Endothelial cell of hepatic sinusoid (primary cell): ENCODE results near the gene ABCF1.

Experiments used
- in situ Hi-C: cut with HindIII; loops from 2 replicates; pipeline ENCODE4 v1.10.0; 2017; ENCODE audit warnings: low sequenced_read_pairs

The ABCF1 gene

DNA sequence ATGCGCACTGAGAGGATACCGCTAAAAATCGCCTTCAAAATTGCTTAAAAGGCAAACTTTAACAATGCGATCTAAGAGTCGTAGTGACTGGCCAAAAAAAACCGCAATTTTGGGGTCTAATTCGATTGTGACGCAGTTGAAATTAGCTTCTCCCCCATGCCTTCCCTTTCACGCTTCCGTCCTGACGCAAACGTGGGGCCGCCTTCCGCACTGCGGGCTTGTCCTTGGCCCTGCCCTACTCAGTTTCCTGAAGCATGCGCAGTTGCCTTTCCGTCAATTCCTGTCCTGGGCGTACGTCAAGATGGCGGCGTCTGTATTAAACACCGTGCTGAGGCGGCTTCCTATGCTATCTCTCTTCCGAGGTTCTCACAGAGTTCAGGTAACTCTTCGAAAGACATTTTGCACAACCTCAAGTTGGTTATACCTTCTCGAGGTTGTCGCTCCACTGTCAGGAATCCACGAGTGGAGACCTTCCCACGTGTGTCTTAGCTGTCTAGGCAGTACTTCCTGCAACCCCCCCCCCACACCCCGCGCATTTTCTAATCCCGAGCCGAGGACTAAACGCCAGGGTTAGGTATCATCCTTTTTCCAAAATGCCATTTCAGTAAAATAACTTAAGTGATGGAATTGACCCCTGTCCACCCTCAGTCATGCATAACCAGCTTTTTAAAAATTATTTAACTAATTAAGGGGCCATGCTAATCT is 46.5 kb downstream of the ABCF1 start, which contains the start of gene MRPS18B:
Gene MRPS18B (plus strand): TSS at position 276 of the 705 bp plus-strand sequence. CDS start 26 bp downstream, at position 302.
- in situ Hi-C loops, result no loop called here

DNA sequence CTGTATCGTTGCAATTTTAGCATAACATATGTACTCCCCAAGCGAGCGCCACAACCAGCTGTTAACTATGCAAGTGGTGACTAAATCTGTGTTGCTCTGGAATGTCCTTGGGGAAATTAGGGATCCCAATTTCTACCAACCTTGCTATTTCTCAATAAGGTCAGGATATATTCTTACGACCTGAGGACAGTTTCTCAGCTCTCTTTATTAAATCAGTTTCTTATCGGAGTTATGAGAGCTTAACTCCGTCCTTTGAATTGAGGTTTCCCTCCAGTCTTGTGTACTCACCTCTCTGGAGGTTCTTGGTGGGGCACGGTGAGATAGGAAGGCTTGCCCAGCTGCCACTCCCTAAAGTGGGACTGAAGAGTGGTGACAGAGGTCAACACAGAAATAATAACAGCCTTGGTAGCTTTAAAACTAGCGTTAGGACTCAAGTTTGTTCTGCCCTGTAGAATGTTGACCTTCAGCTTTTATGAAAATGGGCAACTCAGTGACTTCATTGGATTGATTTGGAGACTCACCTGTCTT is 47.1 kb downstream of the ABCF1 start:
- in situ Hi-C loops, result no loop called here

DNA sequence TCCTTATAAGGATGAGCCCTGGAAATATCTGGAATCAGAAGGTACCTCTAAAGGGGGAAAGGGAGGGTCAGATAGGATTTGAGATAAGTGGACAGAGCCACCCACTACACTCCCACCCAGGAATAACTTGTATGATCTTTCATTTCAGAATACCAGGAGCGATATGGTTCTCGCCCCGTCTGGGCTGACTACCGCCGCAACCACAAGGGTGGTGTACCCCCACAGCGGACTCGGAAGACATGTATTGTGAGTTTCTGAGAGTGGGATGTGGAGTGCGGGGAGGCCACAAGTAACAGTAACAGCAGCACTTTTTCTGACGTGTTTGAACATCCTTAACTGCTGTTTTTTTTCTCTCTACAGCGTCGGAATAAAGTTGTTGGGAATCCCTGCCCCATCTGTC is 48.3 kb downstream of the ABCF1 start:
- in situ Hi-C loops, result no loop called here

DNA sequence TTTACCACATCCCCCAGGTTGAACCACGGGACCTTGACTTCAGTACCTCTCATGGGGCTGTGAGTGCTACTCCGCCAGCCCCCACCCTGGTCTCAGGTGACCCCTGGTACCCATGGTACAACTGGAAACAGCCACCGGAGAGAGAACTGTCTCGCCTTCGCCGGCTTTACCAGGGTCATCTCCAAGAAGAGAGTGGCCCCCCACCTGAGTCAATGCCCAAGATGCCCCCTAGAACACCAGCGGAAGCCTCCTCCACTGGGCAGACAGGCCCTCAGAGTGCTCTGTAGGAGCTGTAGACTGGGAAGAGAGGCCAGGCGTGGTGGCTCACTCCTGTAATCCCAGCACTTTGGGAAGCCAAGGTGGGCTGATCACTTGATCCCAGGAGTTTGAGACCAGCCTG is 54.3 kb downstream of the ABCF1 start:
- in situ Hi-C loops, result no loop called here

DNA sequence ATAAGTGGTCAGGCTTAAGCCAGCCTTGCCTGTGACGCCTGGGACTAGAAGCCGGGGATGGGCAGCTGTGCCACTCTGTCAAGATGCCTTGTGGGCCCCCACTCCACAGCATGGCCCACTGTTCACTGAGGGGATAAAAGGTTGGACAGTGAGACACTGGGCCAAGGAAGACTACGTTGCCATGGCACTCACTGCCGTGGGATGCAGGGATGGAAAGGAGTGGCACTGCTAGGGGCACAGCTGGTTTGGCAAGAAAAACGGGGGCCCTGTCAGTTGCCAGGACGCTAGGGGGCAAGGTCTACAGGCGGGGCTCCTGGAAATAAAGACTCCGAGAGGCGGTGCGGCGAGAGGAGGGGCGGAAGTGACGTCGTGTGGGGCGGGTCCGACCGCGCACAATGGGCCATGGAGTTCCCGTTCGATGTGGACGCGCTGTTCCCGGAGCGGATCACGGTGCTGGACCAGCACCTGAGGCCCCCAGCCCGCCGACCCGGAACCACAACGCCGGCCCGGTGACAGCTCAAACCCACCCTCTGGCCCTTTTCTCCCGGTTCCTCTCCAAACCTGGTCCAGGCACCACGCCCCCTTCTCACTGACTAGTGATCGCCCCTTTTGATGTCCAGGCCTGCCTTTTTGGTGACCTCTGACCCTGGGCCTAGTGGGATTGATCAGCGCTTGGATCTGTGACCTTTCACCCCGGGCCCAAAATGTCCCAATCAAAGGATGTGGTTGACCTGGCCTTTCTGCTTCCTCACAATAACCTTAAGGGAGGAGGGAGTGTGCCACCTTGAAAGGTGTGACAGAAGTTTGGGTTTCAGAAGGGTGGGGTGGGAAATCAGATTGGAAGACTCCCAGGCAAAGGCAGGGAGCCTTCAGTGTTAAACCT is 55.5 kb downstream of the ABCF1 start, which contains the start of gene ATAT1:
Gene ATAT1 (plus strand): TSS at position 391 of the 883 bp plus-strand sequence.
- in situ Hi-C loops, result no loop called here

DNA sequence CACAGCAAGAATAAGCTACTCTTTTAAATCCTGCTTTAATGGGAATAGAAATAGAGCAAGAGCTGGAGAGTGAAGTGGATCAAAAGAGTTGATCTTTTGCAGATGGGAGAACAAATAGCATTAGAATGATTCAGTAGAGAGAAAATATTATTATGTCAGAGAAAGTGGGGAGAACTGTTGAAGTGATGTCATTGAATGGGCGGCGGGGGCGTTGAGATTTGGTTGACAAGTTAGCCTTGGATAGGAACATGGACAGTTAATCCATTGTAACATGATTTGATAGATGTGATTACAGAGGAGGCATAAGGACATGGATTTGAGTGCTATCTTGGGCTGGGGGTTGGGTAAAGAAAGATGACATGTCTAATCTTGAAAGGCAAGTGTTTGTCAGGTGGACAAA is 64.6 kb downstream of the ABCF1 start:
- in situ Hi-C loops, result no loop called here

DNA sequence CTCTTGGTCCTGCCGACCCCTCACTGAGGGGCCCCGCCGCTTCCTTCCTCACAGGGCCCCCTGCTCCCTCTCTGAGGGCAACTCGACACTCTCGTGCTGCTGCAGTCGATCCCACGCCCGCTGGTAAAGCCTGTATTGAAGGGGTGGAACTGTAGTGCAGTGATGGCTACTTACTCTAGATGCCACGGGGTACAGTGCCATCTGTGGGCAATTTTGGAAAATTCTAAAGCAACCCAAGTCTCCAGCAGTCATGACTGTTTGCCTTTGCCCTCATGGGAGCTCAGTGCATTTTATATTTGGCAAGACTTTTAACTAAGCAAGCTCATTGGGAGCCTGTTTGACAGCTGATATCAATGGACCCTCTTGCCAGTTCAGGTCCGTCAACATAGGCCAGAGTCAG is 69.2 kb downstream of the ABCF1 start:
- in situ Hi-C loops, result no loop called here

DNA sequence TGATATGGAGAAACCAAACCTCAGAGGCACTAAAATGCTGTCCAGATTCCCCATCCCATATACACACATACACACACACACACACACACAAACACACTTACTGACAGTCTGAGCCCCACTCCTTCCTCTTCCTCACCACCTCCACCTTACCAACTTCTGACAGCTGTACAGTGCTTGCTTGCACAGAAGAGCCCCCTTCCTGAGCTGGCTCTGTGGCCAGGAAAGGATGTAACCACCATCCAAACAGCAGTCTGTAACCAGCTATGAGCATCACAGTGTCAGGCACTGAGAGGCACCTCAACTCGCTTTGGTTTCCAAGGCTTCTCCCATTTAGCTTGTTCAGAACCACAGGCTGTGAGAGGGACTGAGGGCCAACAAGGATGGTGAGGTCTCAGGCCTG is 69.8 kb downstream of the ABCF1 start:
- in situ Hi-C loops, result no loop called here
